ENCODE data around the gene TOM1L1.

TOM1L1 gene

GRCh38 chr17:54899201-54899600 is 1.5 kb upstream of the TOM1L1 start:
- no peak for DNase-seq (ENCODE audit: low read depth)

DNA sequence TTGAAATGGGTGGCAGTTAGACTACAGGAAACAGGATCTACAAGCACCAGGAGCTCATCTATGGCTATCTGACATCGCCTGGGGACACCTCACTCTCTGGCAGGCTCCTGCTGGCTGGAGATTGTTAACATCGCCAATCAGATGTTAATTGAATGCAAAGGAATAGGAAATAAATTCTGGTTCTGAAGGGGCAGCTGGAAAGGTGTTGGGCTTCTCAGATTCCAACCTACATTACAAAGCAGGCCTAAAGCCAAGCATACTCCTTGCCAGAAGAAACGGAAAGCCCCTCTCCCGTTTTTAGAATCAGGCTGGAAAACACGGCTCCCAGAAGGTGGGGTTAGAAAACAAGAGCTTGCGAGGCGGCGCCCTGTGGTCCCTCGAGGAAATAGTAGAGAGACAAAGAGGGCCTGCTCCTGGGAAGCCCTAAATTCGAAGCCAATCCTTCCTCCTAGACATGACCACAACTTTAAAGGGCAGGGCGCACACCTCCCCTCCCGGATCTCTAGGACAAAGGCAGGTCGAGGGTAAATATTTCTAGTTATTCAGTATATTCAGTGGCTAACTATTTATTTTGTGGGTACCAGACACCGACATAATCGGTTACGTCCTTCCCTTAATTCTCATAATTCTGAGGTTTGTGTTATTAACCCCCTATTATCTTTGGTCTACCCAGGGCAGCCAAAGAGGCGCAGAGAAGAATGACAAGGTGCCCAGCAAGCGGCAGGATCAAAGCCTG is 763 bp upstream of the TOM1L1 start:
- no peak for DNase-seq (ENCODE audit: low read depth)

- DNase-seq (ENCODE audit: low read depth) = no peak
Measured at GRCh38 chr17:54901230-54901822, 674 bp downstream of the TOM1L1 start.

DNA sequence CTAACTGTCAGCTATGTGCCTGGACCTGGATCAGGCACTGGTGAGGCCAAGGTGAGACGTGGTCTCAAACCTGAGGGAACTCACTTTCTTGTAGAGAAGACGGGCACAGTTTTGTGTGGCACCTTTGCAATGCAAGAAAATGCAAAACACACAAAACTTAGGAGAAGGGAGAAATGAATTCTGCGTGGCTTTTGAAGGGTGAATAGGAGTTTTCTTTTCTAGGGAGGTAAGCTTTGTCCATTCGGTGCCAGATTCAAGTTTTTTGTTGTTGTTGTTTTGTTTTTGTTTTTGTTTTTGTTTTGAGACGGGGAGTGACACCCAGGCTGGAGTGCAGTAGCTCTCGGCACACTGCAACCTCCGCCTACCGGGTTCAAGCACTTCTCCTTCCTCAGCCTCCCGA is 1.4 kb downstream of the TOM1L1 start:
- no peak for DNase-seq (ENCODE audit: low read depth)

- no peak for DNase-seq (ENCODE audit: low read depth)
Measured at GRCh38 chr17:54902611-54903010, 2.0 kb downstream of the TOM1L1 start.

DNA sequence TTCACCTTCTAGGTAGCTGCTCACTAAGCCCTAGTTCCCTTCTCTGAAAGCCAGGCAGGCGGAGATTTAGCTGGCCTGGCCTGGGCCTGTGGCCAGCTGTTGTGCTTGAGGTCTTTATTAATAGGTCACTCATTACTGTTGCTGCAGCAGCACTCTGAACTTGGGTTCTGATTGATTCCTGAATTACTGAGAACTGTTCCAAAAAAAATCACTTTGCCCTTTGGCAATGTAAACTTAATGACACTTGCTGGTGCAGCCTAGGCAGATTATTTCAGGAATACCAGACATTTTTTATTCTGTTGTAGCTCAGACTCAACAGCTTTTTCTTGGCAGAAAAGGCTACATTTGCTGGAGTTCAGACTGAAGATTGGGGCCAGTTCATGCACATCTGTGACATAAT is 2.7 kb downstream of the TOM1L1 start:
- DNase-seq (ENCODE audit: low read depth) = no peak

GRCh38 chr17:54906683-54907082 is 6.0 kb downstream of the TOM1L1 start:
- no peak for DNase-seq (ENCODE audit: low read depth)

- no peak for DNase-seq (ENCODE audit: low read depth)
Measured at GRCh38 chr17:54907376-54907775, 6.7 kb downstream of the TOM1L1 start.

DNA sequence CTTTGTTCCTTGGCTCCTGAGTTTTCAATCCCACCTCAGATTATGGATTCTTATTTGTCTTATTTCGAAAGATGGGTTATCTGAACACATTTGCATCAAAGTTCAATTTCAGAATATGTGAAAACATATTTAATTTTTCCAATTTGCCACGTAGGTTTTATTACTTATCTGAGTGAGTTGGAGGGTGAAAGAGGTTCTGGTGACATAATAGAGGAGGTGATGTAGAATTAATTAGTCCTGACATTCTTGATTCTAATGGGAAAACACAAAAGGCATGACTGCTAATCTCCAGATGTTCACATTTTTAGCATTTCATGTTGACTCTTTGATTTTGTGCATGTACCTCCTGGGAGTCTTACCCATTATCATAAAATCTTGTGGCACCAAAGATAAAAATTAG is 9.1 kb downstream of the TOM1L1 start:
- DNase-seq (ENCODE audit: low read depth) = no peak

DNA sequence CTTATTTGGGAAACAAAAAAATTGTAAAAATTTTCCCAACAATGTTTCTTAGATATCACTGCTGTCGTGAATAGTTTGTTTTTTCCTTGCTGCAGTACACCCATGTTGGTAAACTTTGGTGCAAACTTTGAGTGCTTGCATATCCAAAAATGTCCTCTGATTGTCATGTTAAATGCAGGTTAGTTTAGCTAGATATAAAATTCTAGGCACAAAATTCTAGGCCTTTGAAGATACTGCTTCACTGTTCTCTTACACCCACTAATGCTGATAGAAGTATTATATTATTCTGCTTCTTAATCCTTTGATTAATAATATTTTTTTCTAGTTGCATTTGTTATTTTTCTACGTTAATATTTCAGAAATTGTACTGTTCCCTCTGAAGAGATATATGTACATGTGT is 16.1 kb downstream of the TOM1L1 start:
- DNase-seq (ENCODE audit: low read depth) = no peak

DNA sequence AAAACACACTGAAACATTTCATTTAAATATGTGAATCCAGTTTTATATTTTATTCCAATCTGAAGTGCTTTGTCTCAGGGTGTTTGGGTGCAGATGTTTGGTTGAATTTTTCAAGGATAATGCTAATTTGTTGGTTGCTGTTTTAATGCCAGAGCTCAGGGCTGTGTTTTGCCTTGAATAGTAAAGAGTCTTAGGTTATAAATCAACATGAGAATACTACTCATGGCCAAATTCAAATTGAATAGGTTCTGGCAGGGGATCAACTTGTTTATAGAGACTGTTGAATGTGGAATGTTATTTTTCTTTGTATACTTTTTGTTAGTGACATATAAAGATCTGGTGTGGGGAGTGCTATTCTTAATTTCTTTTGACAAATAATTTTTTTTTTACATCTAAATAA is 18.8 kb downstream of the TOM1L1 start:
- no peak for DNase-seq (ENCODE audit: low read depth)

- DNase-seq (ENCODE audit: low read depth) = no peak
Measured at GRCh38 chr17:54920819-54921218, 20.2 kb downstream of the TOM1L1 start.

- DNase-seq (ENCODE audit: low read depth) = no peak
Measured at GRCh38 chr17:54924405-54924804, 23.8 kb downstream of the TOM1L1 start.

DNA sequence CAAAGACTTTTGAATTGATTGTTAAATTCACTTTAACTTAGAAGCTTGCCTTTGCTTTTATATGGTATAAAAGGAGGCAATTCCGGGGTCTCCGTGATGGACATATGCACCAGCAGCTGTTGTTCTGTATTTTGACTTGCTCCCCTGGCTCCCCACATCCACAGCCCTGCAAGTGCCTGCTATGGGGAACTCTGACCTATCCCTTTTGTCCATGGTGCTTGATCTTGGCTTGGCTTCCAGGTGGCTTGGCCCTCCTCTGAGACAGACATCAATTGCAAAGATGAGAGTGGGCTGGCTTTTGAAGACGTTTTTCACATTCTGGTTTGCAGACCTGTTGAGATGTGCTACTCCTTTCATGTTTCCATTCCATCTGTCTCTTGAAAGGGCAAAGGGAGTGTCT is 26.9 kb downstream of the TOM1L1 start:
- DNase-seq (ENCODE audit: low read depth) = no peak

DNA sequence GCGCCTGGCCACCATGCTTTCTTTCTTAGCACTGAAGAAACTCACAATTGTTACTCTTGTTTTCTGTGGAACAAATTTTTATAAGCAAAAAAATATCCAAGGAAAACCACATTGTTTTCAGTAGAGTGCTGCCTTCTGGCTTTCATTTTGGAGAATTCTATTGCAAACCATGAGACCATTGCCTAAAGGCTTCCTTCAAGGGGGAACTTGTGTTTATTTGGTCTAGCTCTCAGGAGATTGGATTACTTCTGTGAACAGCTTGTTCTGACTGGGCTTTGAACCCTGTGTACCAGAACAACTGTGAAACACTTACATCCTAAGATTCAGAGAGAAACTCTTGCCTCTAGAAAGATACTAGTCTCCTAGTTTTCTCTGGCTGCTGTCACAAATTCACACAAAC is 32.1 kb downstream of the TOM1L1 start:
- DNase-seq (ENCODE audit: low read depth) = no peak

- DNase-seq (ENCODE audit: low read depth) = no peak
Measured at GRCh38 chr17:54933921-54934320, 33.3 kb downstream of the TOM1L1 start.

- DNase-seq (ENCODE audit: low read depth) = no peak
Measured at GRCh38 chr17:54935471-54935870, 34.8 kb downstream of the TOM1L1 start.

GRCh38 chr17:54937018-54937417 is 36.4 kb downstream of the TOM1L1 start:
- DNase-seq (ENCODE audit: low read depth) = no peak

DNA sequence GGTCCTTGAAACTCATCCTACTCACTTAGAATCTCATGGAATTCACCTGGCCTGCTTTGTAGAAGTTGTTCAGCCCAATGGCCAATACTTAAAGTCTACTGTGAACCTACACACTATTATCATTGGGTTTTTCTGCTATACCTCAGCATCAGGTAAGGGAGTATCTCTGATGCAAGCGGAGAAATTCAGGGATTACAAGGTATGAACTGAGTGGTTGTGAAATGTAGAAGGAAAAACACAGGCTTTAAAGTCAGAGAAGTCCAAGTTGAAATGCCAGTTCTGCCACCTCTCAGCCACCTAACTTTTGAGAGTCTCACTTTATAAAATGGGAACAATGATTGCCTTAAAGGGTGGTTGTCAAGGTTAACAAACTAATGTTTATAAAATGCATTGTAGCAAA is 36.8 kb downstream of the TOM1L1 start:
- DNase-seq (ENCODE audit: low read depth) = no peak

DNA sequence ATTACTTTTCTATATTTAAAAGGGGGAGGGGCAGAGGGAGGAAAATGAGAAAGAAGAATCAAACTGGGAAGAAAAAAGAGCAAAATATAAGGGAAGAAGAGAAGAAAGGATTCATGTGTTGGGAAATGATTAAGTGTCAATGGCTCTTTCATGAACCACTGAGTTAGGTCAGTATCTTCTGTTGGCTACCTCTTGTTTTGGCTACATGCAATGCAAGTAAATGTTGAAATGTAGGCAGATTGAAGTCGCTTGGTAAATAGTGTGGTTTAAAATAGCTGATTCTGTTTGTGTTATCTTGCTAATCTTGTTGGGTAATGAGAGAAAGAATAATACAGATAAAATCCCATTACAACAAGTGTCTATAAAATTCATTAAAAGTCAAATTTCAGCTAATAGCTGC is 40.6 kb downstream of the TOM1L1 start:
- DNase-seq (ENCODE audit: low read depth) = no peak

GRCh38 chr17:54944796-54945195 is 44.1 kb downstream of the TOM1L1 start:
- no peak for DNase-seq (ENCODE audit: low read depth)

DNA sequence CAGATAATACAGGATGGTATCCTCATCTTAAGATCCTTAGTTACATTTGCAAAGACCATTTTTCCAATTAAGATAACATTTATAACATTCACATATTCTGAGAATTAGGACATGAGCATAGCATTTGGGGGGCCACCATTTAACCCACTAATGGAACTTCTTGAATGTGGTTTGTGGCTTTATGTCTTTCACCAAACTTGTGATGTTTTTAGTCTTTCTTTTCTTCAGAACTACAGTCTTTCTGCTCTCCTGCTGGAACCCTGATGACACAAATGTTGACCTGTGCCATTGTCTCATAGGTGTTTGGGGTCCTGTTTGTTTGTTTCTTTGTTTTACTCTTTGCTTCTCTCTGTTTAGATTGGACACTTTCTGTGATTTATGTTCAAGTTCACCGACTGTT is 44.6 kb downstream of the TOM1L1 start:
- no peak for DNase-seq (ENCODE audit: low read depth)

DNA sequence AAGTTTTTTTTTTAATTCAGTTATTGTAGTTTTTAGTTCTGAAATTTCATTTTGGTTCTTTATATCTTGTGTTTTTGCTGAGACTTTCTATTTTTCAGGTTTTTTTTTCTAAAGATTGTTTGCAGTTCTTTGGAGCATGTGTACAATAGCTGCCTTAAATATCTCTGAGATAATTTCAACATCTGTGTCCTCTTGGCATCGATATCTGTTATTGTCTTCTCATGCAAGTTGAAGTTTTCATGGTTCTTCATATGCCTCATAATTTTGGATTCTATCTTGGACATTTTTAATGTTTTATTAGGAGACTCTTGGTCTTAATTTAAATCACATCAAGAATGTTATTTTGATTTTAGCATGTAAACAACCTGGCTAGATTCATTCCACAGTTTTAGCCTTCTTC is 45.0 kb downstream of the TOM1L1 start:
- DNase-seq (ENCODE audit: low read depth) = no peak

- no peak for DNase-seq (ENCODE audit: low read depth)
Measured at GRCh38 chr17:54947396-54947795, 46.7 kb downstream of the TOM1L1 start.

All from activated T-cell treated with anti-CD3 and anti-CD28 coated beads for 24 hours (primary cell).